ENCODE data around the gene CHMP3. TPM values are rescaled to one million over a fixed set of nuclear protein-coding genes. Genes with fewer than 3 reads are reported as not detected.
A peak's percentile ranks its signal among the peaks of the same experiment; 100 is the strongest.

The CHMP3 gene
- total RNA-seq, 1 donor from 2014 or later: 149 TPM

GRCh38 chr2:86492048-86492453, 71.2 kb downstream of the CHMP3 start:
- peaks cover 45% of the 10 kb centered on the region for H3K4me1 ChIP-seq
- TF ChIP-seq CTCF (IDR thresholded peaks at IDR 0.05; ENCODE audit: borderline replicate concordance): no peak
- peaks cover 98% of the 10 kb centered on the region for H3K36me3 ChIP-seq
- no peaks in the 10 kb centered on the region for H3K27me3 ChIP-seq (ENCODE audit: low read depth)
- intact Hi-C loops (cut with micrococcal nuclease): no loop called here
- no peaks in the 10 kb centered on the region for H3K9me3 ChIP-seq (replicated peaks)
- H3K27ac ChIP-seq (replicated peaks): peak overlapping the region; percentile 64
- no peak overlapping the region for H3K4me3 ChIP-seq
- no peak for DNase-seq

GRCh38 chr2:86491088-86491487, 72.2 kb downstream of the CHMP3 start:
- Histone ChIP-seq H3K36me3 (peaks cover 98% of the 10 kb centered on the region), H3K27ac (replicated peaks) (peak overlapping the region; percentile 64), H3K4me1 (peaks cover 41% of the 10 kb centered on the region), H3K27me3 (ENCODE audit: low read depth) (no peaks in the 10 kb centered on the region), H3K9me3 (replicated peaks) (no peaks in the 10 kb centered on the region), H3K4me3 (no peak overlapping the region)
- no peak for TF ChIP-seq CTCF (IDR thresholded peaks at IDR 0.05; ENCODE audit: borderline replicate concordance)
- no peak for DNase-seq
- intact Hi-C loops (cut with micrococcal nuclease): no loop called here

- intact Hi-C loops (cut with micrococcal nuclease): no loop called here
- Histone ChIP-seq H3K4me3 (no peak overlapping the region), H3K27ac (replicated peaks) (peak overlapping the region; percentile 64), H3K27me3 (ENCODE audit: low read depth) (no peaks in the 10 kb centered on the region), H3K9me3 (replicated peaks) (no peaks in the 10 kb centered on the region), H3K36me3 (peaks cover 100% of the 10 kb centered on the region), H3K4me1 (peaks cover 41% of the 10 kb centered on the region)
- TF ChIP-seq CTCF (IDR thresholded peaks at IDR 0.05; ENCODE audit: borderline replicate concordance): no peak
- DNase-seq: no peak
Measured at GRCh38 chr2:86490245-86490644, 73.0 kb downstream of the CHMP3 start.

GRCh38 chr2:86489542-86489941, 73.7 kb downstream of the CHMP3 start:
- Histone ChIP-seq H3K4me1 (peaks cover 41% of the 10 kb centered on the region), H3K9me3 (replicated peaks) (no peaks in the 10 kb centered on the region), H3K4me3 (no peak overlapping the region), H3K36me3 (peaks cover 100% of the 10 kb centered on the region), H3K27ac (replicated peaks) (peak overlapping the region; percentile 64), H3K27me3 (ENCODE audit: low read depth) (no peaks in the 10 kb centered on the region)
- no peak for TF ChIP-seq CTCF (IDR thresholded peaks at IDR 0.05; ENCODE audit: borderline replicate concordance)
- intact Hi-C loops (cut with micrococcal nuclease): no loop called here
- DNase-seq: no peak

GRCh38 chr2:86488561-86489250, 74.5 kb downstream of the CHMP3 start:
- DNase-seq: no peak
- peaks cover 100% of the 10 kb centered on the region for H3K36me3 ChIP-seq
- H3K27ac ChIP-seq (replicated peaks): peak overlapping the region; percentile 9
- no peak overlapping the region for H3K4me3 ChIP-seq
- peaks cover 44% of the 10 kb centered on the region for H3K4me1 ChIP-seq
- H3K9me3 ChIP-seq (replicated peaks): no peaks in the 10 kb centered on the region
- H3K27me3 ChIP-seq (ENCODE audit: low read depth): no peaks in the 10 kb centered on the region
- no peak for TF ChIP-seq CTCF (IDR thresholded peaks at IDR 0.05; ENCODE audit: borderline replicate concordance)
- intact Hi-C loops (cut with micrococcal nuclease): no loop called here
